Measurements from ENCODE around the gene AIDA.

- TF ChIP-seq CTCF (conservative IDR thresholded peaks at IDR 0.05 in 1 of 2, IDR thresholded peaks at IDR 0.05 in 1 of 2; ENCODE audit: low read depth in 1 of 2, low read length in 2 of 2) = no peak
- no peak for TF ChIP-seq EZH2 (IDR thresholded peaks at IDR 0.05; ENCODE audit: low read length, missing control alignments)
These were observed 21.3 kb downstream of the AIDA start for GRCh38 chr1:222691016-222691415.

All from fibroblast of lung (primary cell).